Upper lobe of right lung (tissue), 1 donor: Measurements from ENCODE around the gene KDM5B. TPM values are rescaled to one million over a fixed set of nuclear protein-coding genes. Genes with fewer than 3 reads are reported as not detected.

ENCODE experiments used
- ATAC-seq: fragments of 200-7000 bp; cut with Tn5 transposase; one replicate; pipeline ENCODE4 v1.9.1; 2020; ENCODE audit warnings: mild to moderate bottlenecking, moderate library complexity
- DNase-seq: peaks from one replicate; pipeline ENCODE4 v3.0.0-alpha.2; 2020
- H3K27ac ChIP-seq: fragments of 200-600 bp; one replicate; pipeline ENCODE4 v1.8.0; 2022
- H3K27me3 ChIP-seq: fragments of 200-600 bp; one replicate; pipeline ENCODE4 v1.8.0; 2022; ENCODE audit warnings: mild to moderate bottlenecking
- H3K36me3 ChIP-seq: fragments of 200-600 bp; one replicate; pipeline ENCODE4 v1.8.0; 2022
- H3K4me1 ChIP-seq: fragments of 200-600 bp; one replicate; pipeline ENCODE4 v1.8.0; 2022
- H3K4me3 ChIP-seq: fragments of 200-600 bp; one replicate; pipeline ENCODE4 v1.8.0; 2022; ENCODE audit warnings: mild to moderate bottlenecking
- H3K9me3 ChIP-seq: fragments of 200-600 bp; one replicate; pipeline ENCODE4 v1.8.0; 2022
- CTCF ChIP-seq: fragments of 200-600 bp; IDR thresholded peaks from one replicate; pipeline ENCODE4 v1.8.0; 2022; ENCODE audit warnings: antibody characterized with exemption
- intact Hi-C: fragments of 100-400 bp; cut with DNase I; formaldehyde crosslinking; loops from one replicate; pipeline ENCODE4 v1.11.0; 2022
- total RNA-seq: library from RNA; stranded (reverse); fragmentation: NEBNext Ultra II Directional; extraction: Animal tissue kit (Norgen Biotek cat#: 25700); gene quantifications from one replicate; pipeline ENCODE4 v1.2.1, GENCODE V29; 2021
- donor health status: DM: no; HTN: yes; CAD: no; lungs with severe emphysema.

The KDM5B gene
- total RNA-seq, 1 donor from 2014 or later = 57.3 TPM

- no peak for ATAC-seq
- Histone ChIP-seq H3K4me1 (no peaks in the 10 kb centered on the region), H3K9me3 (no peaks in the 10 kb centered on the region), H3K36me3 (no peaks in the 10 kb centered on the region), H3K27ac (no peak overlapping the region), H3K27me3 (peaks cover 41% of the 10 kb centered on the region), H3K4me3 (no peak overlapping the region)
- no peak for TF ChIP-seq CTCF
- DNase-seq = no peak
- intact Hi-C loops = no loop called here
Measured at GRCh38 chr1:202698276-202698675, 109.9 kb downstream of the KDM5B start.

GRCh38 chr1:202697038-202697437, 111.2 kb downstream of the KDM5B start:
- Histone ChIP-seq H3K27me3 (peaks cover 31% of the 10 kb centered on the region), H3K9me3 (no peaks in the 10 kb centered on the region), H3K36me3 (no peaks in the 10 kb centered on the region), H3K4me3 (no peak overlapping the region), H3K27ac (no peak overlapping the region), H3K4me1 (no peaks in the 10 kb centered on the region)
- ATAC-seq (no peak), DNase-seq (no peak)
- intact Hi-C loops = no loop called here
- no peak for TF ChIP-seq CTCF

GRCh38 chr1:202694314-202694713, 113.9 kb downstream of the KDM5B start:
- no peak for DNase-seq
- H3K27me3 ChIP-seq = peaks cover 36% of the 10 kb centered on the region
- H3K9me3 ChIP-seq = no peaks in the 10 kb centered on the region
- intact Hi-C loops = no loop called here
- no peak overlapping the region for H3K27ac ChIP-seq
- H3K4me1 ChIP-seq = no peaks in the 10 kb centered on the region
- no peak for TF ChIP-seq CTCF
- no peak for ATAC-seq
- no peak overlapping the region for H3K4me3 ChIP-seq
- no peaks in the 10 kb centered on the region for H3K36me3 ChIP-seq

- Histone ChIP-seq H3K4me1 (no peaks in the 10 kb centered on the region), H3K27me3 (peaks cover 36% of the 10 kb centered on the region), H3K27ac (no peak overlapping the region), H3K36me3 (no peaks in the 10 kb centered on the region), H3K4me3 (no peak overlapping the region), H3K9me3 (no peaks in the 10 kb centered on the region)
- intact Hi-C loops = no loop called here
- ATAC-seq (peak; percentile 75), DNase-seq (peak; percentile 67)
- TF ChIP-seq CTCF = peak; percentile 17
Measured at GRCh38 chr1:202692959-202693555, 115.2 kb downstream of the KDM5B start.

- Histone ChIP-seq H3K27ac (no peak overlapping the region), H3K4me1 (no peaks in the 10 kb centered on the region), H3K9me3 (no peaks in the 10 kb centered on the region), H3K36me3 (no peaks in the 10 kb centered on the region), H3K4me3 (no peak overlapping the region), H3K27me3 (peaks cover 31% of the 10 kb centered on the region)
- intact Hi-C loops = no loop called here
- no peak for ATAC-seq
- peak; percentile 34 for DNase-seq
- TF ChIP-seq CTCF = no peak
Measured at GRCh38 chr1:202691816-202692215, 116.4 kb downstream of the KDM5B start.
